ENCODE results near the gene KIF4A. TPM values are rescaled to one million over a fixed set of nuclear protein-coding genes. Genes with fewer than 3 reads are reported as not detected.

Gene KIF4A
- total RNA-seq, 1 donor from 2014 or later: 0.40 TPM

DNA sequence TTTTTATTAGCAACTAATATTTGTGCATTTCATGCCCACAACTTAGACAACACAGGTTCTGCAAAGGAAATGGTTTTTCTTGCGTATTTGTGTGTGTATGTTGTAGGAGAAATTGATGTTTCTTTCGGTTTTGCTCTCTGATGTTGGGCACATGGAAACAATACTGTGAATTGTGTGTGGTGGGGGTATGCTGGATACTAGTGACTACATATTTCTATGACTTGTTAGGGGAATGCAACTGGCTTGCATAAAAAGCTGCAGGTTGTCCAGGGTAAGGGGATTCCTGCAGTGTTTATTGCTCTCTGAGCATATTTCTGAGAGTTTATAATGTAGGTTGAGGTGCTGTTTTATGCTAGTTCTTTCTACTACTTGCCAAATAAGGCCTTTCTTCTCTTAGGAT lies 166.4 kb downstream of the KIF4A start:
- ATAC-seq (no peak), DNase-seq (no peak)
- intact Hi-C loops (cut with micrococcal nuclease): no loop called here

DNA sequence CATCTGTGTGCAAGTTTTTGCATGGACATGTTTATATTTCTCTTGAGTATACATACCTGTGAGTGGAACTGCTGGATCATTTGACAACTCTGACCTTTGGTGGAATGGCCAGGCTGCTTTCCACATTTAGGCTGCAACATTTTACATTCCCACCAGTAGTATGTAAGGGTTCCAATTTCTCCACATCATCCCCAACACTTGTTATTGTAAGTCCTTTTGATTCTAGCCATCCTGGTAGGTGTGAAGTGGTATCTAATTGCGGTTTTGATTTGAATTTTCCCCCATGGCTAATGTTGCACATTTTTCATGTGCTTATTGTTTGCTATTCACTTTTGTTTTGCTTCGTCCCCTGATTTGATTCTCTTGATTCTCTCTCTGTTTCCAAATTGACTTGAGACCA lies 171.1 kb downstream of the KIF4A start:
- no peak for DNase-seq
- no peak for ATAC-seq
- intact Hi-C loops (cut with micrococcal nuclease): no loop called here

DNA sequence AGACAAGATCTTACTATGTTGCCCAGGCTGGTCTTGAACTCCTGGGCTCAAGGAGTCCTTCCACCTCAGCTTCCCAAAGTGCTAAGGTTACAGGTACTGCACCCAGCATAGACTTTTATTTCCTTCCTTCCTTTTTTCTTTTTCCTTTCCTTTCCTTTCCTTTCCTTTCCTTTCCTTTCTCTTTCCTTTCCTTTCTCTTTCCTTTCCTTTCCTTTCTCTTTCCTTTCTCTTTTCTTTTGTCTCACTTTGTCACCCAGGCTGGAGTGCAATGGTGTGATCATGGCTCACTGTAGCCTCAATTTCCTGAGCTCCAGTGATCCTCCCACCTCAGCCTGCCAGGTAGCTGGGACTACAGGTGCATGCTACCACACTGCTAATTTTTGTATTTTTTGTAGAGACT lies 174.1 kb downstream of the KIF4A start:
- ATAC-seq (no peak), DNase-seq (no peak)
- intact Hi-C loops (cut with micrococcal nuclease): no loop called here

DNA sequence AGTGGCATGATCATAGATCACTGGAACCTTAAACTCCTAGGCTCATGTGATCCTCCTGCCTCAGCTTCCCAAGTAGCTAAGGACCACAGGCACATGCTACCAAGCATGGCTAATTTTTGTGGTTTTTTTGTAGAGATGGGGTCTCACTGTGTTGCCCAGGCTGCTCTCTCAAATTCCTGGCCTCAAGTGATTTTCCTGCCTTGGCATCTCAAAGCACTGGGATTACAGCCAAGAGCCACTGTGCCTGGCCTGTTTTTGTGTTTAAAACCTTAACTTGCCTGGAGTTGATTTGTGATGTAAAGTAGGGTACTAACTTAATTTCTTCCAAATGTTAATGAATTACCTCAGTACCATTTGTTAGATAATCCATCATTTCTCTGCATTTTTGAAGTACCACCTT lies 177.1 kb downstream of the KIF4A start:
- DNase-seq (no peak), ATAC-seq (no peak)
- intact Hi-C loops (cut with micrococcal nuclease): no loop called here

DNA sequence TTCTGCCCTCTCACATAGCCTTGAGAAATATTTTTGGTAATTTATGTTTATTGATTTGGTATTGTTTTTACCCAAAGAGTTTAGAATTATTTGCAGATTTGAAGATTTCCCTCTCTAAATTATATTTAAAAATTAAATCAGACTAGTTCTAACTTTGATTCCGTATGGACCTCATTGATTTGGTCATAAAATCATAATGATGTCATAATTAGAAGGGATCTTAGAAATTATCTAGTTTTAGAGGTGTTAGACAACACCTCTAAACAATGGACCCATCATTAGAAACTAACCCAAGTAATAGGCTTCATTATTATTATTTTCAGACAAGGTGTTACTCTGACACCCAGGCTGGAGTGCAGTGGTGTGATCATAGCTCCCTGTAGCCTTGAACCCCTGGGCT lies 178.8 kb downstream of the KIF4A start:
- intact Hi-C loops (cut with micrococcal nuclease): no loop called here

More for the DNA sequence above, 178.8 kb downstream of the KIF4A start:
- DNase-seq (no peak), ATAC-seq (no peak)

Other genes with a start within 250 kb of the KIF4A start
- gene AWAT2, start 240.2 kb upstream of the KIF4A start, total RNA-seq: not detected
- gene OTUD6A, start 227.6 kb upstream of the KIF4A start, total RNA-seq: not detected
- 59.0 TPM for gene IGBP1, start 156.7 kb upstream of the KIF4A start, total RNA-seq
- gene DGAT2L6, start 112.6 kb upstream of the KIF4A start, total RNA-seq: not detected
- gene AWAT1, start 55.4 kb upstream of the KIF4A start, total RNA-seq: not detected
- gene P2RY4, start 29.9 kb upstream of the KIF4A start, total RNA-seq: not detected
- not detected for gene ARR3, start 21.8 kb upstream of the KIF4A start, total RNA-seq
- gene RAB41, start 7.9 kb upstream of the KIF4A start, total RNA-seq: not detected
- gene PDZD11, start 177 bp upstream of the KIF4A start, total RNA-seq: 33.7 TPM
- not detected for gene GDPD2, start 133.2 kb downstream of the KIF4A start, total RNA-seq
- gene DLG3, start 154.7 kb downstream of the KIF4A start, total RNA-seq: 11.5 TPM

Data from left ventricle myocardium superior (tissue), 1 donor.